H1 (cell line): ENCODE results near the gene TNS2. TPM values are rescaled to one million over a fixed set of nuclear protein-coding genes. Genes with fewer than 3 reads are reported as not detected.
A peak's percentile ranks its signal among the peaks of the same experiment; 100 is the strongest.

ENCODE experiments used
- CTCF ChIA-PET: fragments of 300-600 bp; sonication (Branson Sonifier 250); formaldehyde crosslinking; loops from one replicate; lab custom pipeline; 2021; ENCODE audit not compliant: partially characterized antibody; lab: Charles Lee
- POLR2A ChIA-PET: fragments of 300-600 bp; sonication (Branson Sonifier 250); formaldehyde crosslinking; loops from one replicate; lab custom pipeline; 2021; ENCODE audit warnings: inconsistent platforms; ENCODE audit not compliant: partially characterized antibody; lab: Charles Lee
- DNase-seq, 2 experiments: peaks; one replicate each; pipeline versions ENCODE4 v3.0.0 to v3.0.0-alpha.2; 2010 to 2022; ENCODE audit warnings: low spot score in 2 of 2, low read depth in 1 of 2, mixed read lengths in 1 of 2
- FAIRE-seq: peaks from 2 replicates; lab custom pipeline; 2011; peaks lifted over from hg19 to GRCh38; lab: Jason Lieb, UNC
- H2AFZ ChIP-seq: 2 replicates; pipeline ENCODE4 v1.8.1; 2012; ENCODE audit warnings: low read length, inconsistent platforms
- H2AK5ac ChIP-seq: 2 replicates; pipeline ENCODE4 v1.6.1; 2013; ENCODE audit warnings: low read depth, low read length
- H2BK120ac ChIP-seq: replicated peaks from 2 replicates; pipeline ENCODE3; 2013; ENCODE audit warnings: low read depth, low read length, inconsistent platforms
- H2BK12ac ChIP-seq: 2 replicates; pipeline ENCODE4 v1.6.1; 2013; ENCODE audit warnings: low read depth, low read length
- H2BK15ac ChIP-seq: 2 replicates; pipeline ENCODE4 v1.6.1; 2013; ENCODE audit warnings: low read length
- H2BK20ac ChIP-seq: 2 replicates; pipeline ENCODE4 v1.6.1; 2013; ENCODE audit warnings: low read length
- H2BK5ac ChIP-seq: 2 replicates; pipeline ENCODE4 v1.6.1; 2013; ENCODE audit warnings: low read depth, low read length
- H3K14ac ChIP-seq: 2 replicates; pipeline ENCODE4 v1.6.1; 2013; ENCODE audit warnings: inconsistent platforms; ENCODE audit not compliant: insufficient read length
- H3K18ac ChIP-seq: 2 replicates; pipeline ENCODE4 v1.6.1; 2013; ENCODE audit warnings: low read length; ENCODE audit errors: extremely low read depth
- H3K23ac ChIP-seq: 2 replicates; pipeline ENCODE4 v1.6.1; 2013; ENCODE audit warnings: inconsistent platforms; ENCODE audit not compliant: insufficient read length
- H3K23me2 ChIP-seq: 2 replicates; pipeline ENCODE4 v1.6.1; 2013; ENCODE audit warnings: low read depth, low read length
- H3K27ac ChIP-seq: 2 replicates; pipeline ENCODE4 v1.6.1; 2011; ENCODE audit warnings: low read depth, low read length, inconsistent platforms
- H3K27me3 ChIP-seq, 4 experiments: replicated peaks in 1 of 4; 1 replicate in 1 of 4; 2 replicates in 3 of 4; pipeline versions ENCODE4 v1.6.1 to v1.8.1; 2011 to 2013; ENCODE audit warnings: low read length in 3 of 4, mild to moderate bottlenecking in 3 of 4, inconsistent platforms in 2 of 4, mixed read lengths in 2 of 4, moderate library complexity in 1 of 4; ENCODE audit not compliant: control insufficient read depth in 3 of 4, insufficient read depth in 3 of 4; ENCODE audit errors: extremely low read depth in 1 of 4
- H3K36me3 ChIP-seq, 4 experiments: 2 replicates each; pipeline versions ENCODE4 v1.6.1 to v1.8.1; 2011 to 2013; ENCODE audit warnings: mild to moderate bottlenecking in 4 of 4, low read length in 3 of 4, moderate library complexity in 2 of 4, control low read depth in 1 of 4, inconsistent platforms in 1 of 4; ENCODE audit not compliant: insufficient read depth in 4 of 4, control insufficient read depth in 2 of 4
- H3K4ac ChIP-seq: replicated peaks from 2 replicates; pipeline ENCODE3; 2013; ENCODE audit warnings: low read length, low read depth, mixed read lengths, inconsistent platforms; ENCODE audit not compliant: insufficient read length
- H3K4me1 ChIP-seq, 4 experiments: replicated peaks in 1 of 4; 1 replicate in 1 of 4; 2 replicates in 3 of 4; pipeline versions ENCODE4 v1.6.1 to v1.8.1; 2011 to 2013; ENCODE audit warnings: low read length in 3 of 4, inconsistent platforms in 2 of 4, mixed read lengths in 1 of 4; ENCODE audit not compliant: insufficient read depth in 4 of 4, control insufficient read depth in 3 of 4
- H3K4me2 ChIP-seq, 2 experiments: 2 replicates each; pipeline versions ENCODE4 v1.6.1 to v1.8.1; 2011 to 2013; ENCODE audit warnings: low read depth in 2 of 2, low read length in 2 of 2, control low read depth in 1 of 2, inconsistent platforms in 1 of 2, mild to moderate bottlenecking in 1 of 2; ENCODE audit not compliant: insufficient read depth in 1 of 2
- H3K4me3 ChIP-seq, 4 experiments: fragments of 200-600, 300-600 bp in 1 of 4; sonication (generic), shearing (Covaris generic), sonication (Bioruptor Twin) in 1 of 4; 2 replicates each; pipeline versions ENCODE4 v1.5.1 to v1.8.1; 2011 to 2016; ENCODE audit warnings: low read length in 4 of 4, low read depth in 3 of 4, control low read depth in 2 of 4, inconsistent platforms in 2 of 4, mild to moderate bottlenecking in 2 of 4, mixed read lengths in 1 of 4, moderate library complexity in 1 of 4; ENCODE audit not compliant: insufficient read depth in 2 of 4; ENCODE audit errors: extremely low read depth in 1 of 4
- H3K56ac ChIP-seq: replicated peaks from 2 replicates; pipeline ENCODE3; 2013; ENCODE audit warnings: low read depth, mild to moderate bottlenecking, mixed read lengths, low read length, inconsistent platforms; ENCODE audit not compliant: insufficient read length
- H3K79me1 ChIP-seq: 2 replicates; pipeline ENCODE4 v1.6.1; 2013; ENCODE audit warnings: low read depth, low read length, control low read depth
- H3K79me2 ChIP-seq, 2 experiments: 2 replicates each; pipeline versions ENCODE4 v1.6.1 to v1.8.1; 2012 to 2013; ENCODE audit warnings: low read length in 2 of 2, mild to moderate bottlenecking in 2 of 2, inconsistent platforms in 1 of 2; ENCODE audit not compliant: insufficient read depth in 2 of 2, control insufficient read depth in 1 of 2
- H3K9ac ChIP-seq, 4 experiments: replicated peaks in 1 of 4; 1 replicate in 1 of 4; 2 replicates in 3 of 4; pipeline versions ENCODE4 v1.6.1 to v1.8.1; 2011 to 2013; ENCODE audit warnings: low read depth in 3 of 4, low read length in 3 of 4, control low read depth in 2 of 4, mild to moderate bottlenecking in 2 of 4, moderate library complexity in 2 of 4, inconsistent platforms in 1 of 4; ENCODE audit errors: extremely low read depth in 1 of 4
- H3K9me3 ChIP-seq, 2 experiments: 2 replicates each; pipeline versions ENCODE4 v1.6.1 to v1.8.1; 2012 to 2013; ENCODE audit warnings: mild to moderate bottlenecking in 2 of 2, moderate library complexity in 2 of 2, control low read depth in 1 of 2, inconsistent platforms in 1 of 2, low read depth in 1 of 2, low read length in 1 of 2, mixed read lengths in 1 of 2; ENCODE audit not compliant: insufficient read depth in 2 of 2
- H4K20me1 ChIP-seq, 2 experiments: replicated peaks in 1 of 2; 2 replicates each; pipeline versions ENCODE3 to v1.8.1; 2011 to 2013; ENCODE audit warnings: inconsistent platforms in 2 of 2, low read length in 2 of 2, mild to moderate bottlenecking in 1 of 2; ENCODE audit not compliant: insufficient read depth in 2 of 2, control insufficient read depth in 1 of 2
- H4K5ac ChIP-seq: 2 replicates; pipeline ENCODE4 v1.6.1; 2013; ENCODE audit warnings: low read length, low read depth, mixed read lengths, inconsistent platforms; ENCODE audit not compliant: insufficient read length
- H4K8ac ChIP-seq: 2 replicates; pipeline ENCODE4 v1.8.0; 2013; ENCODE audit warnings: mild to moderate bottlenecking, moderate library complexity, low read length, inconsistent platforms; ENCODE audit not compliant: insufficient read depth; ENCODE audit errors: extremely low read depth
- H4K91ac ChIP-seq: replicated peaks from 2 replicates; pipeline ENCODE3; 2013; ENCODE audit warnings: low read length, mixed read lengths, inconsistent platforms; ENCODE audit not compliant: insufficient read length
- ATF3 ChIP-seq: IDR thresholded peaks from 2 replicates; pipeline ENCODE4 v1.6.1; 2011; ENCODE audit warnings: low read depth, mild to moderate bottlenecking, low read length; ENCODE audit not compliant: insufficient read depth
- MAX ChIP-seq: IDR thresholded peaks from 2 replicates; pipeline ENCODE4 v1.6.1; 2012; ENCODE audit warnings: inconsistent platforms
- NANOG ChIP-seq: IDR thresholded peaks from 2 replicates; pipeline ENCODE4 v1.6.1; 2011; ENCODE audit warnings: low read length, low read depth, mild to moderate bottlenecking, inconsistent platforms; ENCODE audit not compliant: insufficient read depth, poor library complexity, severe bottlenecking
- SIRT6 ChIP-seq: IDR thresholded peaks from one replicate; pipeline ENCODE4 v1.7.1; 2012; ENCODE audit warnings: low read length, inconsistent platforms
- SRF ChIP-seq: IDR thresholded peaks from 2 replicates; pipeline ENCODE4 v1.6.1; 2011; ENCODE audit warnings: mild to moderate bottlenecking, low read depth, low read length, moderate library complexity
- SUZ12 ChIP-seq: fragments of 200-600 bp; sonication (generic); IDR thresholded peaks from 2 replicates; pipeline ENCODE4 v1.6.1; 2012; ENCODE audit warnings: mild to moderate bottlenecking, inconsistent platforms, low read length, moderate library complexity, mixed read lengths
- WGBS, 2 experiments: shearing (Covaris generic) in 1 of 2; methylation state at CpG; one replicate each; pipeline versions ENCODE4 v1.1.6 to v1.1.7; 2013 to 2015; ENCODE audit warnings: low lambda C conversion rate in 2 of 2, mixed read lengths in 2 of 2, inconsistent platforms in 1 of 2, low coverage in 1 of 2, missing lambda C conversion rate in 1 of 2; ENCODE audit not compliant: insufficient replicate concordance in 2 of 2, insufficient coverage in 1 of 2, insufficient read length in 1 of 2; ENCODE audit errors: extremely low coverage in 1 of 2, missing lambda C conversion rate in 1 of 2; 5-methylcytosine and 5-hydroxymethylcytosine counted together
- polyA plus RNA-seq, 7 experiments: library from polyadenylated mRNA; depleted of rRNA in 3 of 7; stranded (reverse) in 5 of 7; unstranded in 2 of 7; fragments of >200 nt in 5 of 7; fragments of 200-250 nt in 2 of 7; gene quantifications; 1 replicate in 5 of 7; 2 replicates in 1 of 7; 4 replicates in 1 of 7; pipeline versions ENCODE4 v1.2.1 to v1.2.3, GENCODE V29; 2011 to 2013; ENCODE audit warnings: missing spikeins in 2 of 7, mixed read lengths in 2 of 7
- total RNA-seq: library from RNA; stranded (reverse); fragmentation: NEBNext Ultra II Directional; extraction: Animal tissue kit (Norgen Biotek cat#: 25700); gene quantifications from 2 replicates; pipeline ENCODE4 v1.2.1, GENCODE V29; 2021
- TF ChIP-seq, protein P1 (sequence below): IDR thresholded peaks from 2 replicates; pipeline ENCODE4 v1.6.1; 2011; ENCODE audit warnings: low read length, improper control_type of control experiment
- TF ChIP-seq, protein P2 (sequence below), 3 experiments: IDR thresholded peaks; 1 replicate in 2 of 3; 2 replicates in 1 of 3; pipeline versions ENCODE4 v1.5.1 to v1.6.1; 2011; ENCODE audit warnings: low read length in 3 of 3, mild to moderate bottlenecking in 3 of 3, inconsistent platforms in 2 of 3, low read depth in 1 of 3, moderate library complexity in 1 of 3; ENCODE audit not compliant: insufficient read depth in 1 of 3; ENCODE audit errors: control extremely low read depth in 1 of 3

The TNS2 gene
- total and polyA plus RNA-seq, 2 of the 8 experiments (the other 6 are each of a cell fraction or from before 2014, with no cell fraction given), result 2.8 to 4.7 TPM

DNA sequence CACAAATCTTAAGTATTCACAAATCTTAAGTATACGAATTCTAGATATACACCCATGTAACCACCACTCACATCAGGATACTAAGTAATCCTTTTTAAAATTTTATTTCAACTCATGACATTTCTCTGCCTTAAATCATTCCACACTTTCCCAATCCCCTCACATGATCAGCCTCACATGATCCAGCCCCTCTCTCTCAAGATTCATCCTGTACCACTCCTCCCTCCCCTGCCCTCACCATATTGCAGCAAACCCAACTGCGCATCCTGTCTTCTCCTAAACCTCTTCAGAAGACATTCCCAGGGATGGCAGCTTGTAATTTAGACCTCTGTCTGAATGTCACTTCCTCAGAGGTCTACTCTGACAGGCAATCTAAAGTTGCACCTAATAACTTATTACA is 45.3 kb upstream of the TNS2 start:
- H2AK5ac ChIP-seq, result 0 out of 2 replicates have a peak overlapping the region, but pooled peaks have one; percentile 95
- WGBS, 2 experiments, result 63% methylated on average over 2 of the region's 2 CpGs; no CpG with 5 or more reads in 1 of the 2 experiments
- H3K4me3 ChIP-seq, result peak overlapping the region; percentile 15 to 87 (median 44); a peak in 4 of 8 replicates
- peaks cover 0 to 12% (median 6%) of the 10 kb centered on the region in 4 experiments; a peak in 4 of 7 replicates for H3K4me1 ChIP-seq
- no peak overlapping the region for H3K9ac ChIP-seq
- no peaks in the 10 kb centered on the region for H3K27me3 ChIP-seq
- peaks cover 0 to 15% (median 1%) of the 10 kb centered on the region in 4 experiments; a peak in 2 of 8 replicates for H3K36me3 ChIP-seq
- no peak overlapping the region for H3K27ac ChIP-seq
- peak overlapping the region; percentile 30 for H3K4ac ChIP-seq
- H2BK15ac ChIP-seq, result 0 out of 2 replicates have a peak overlapping the region, but pooled peaks have one; percentile 46
- H3K4me2 ChIP-seq, result peak overlapping the region; percentile 71 to 79
- H2BK12ac ChIP-seq, result peak overlapping the region; percentile 87
- no peak overlapping the region; the same call in none of the 2 replicates for H3K18ac ChIP-seq
- no peak overlapping the region for H2BK120ac ChIP-seq
- no peaks in the 10 kb centered on the region for H3K79me1 ChIP-seq
- ChIA-PET CTCF (no interaction called here), POLR2A (interaction anchor here (2.0 to 15.4 kb wide), 4 partner anchors 11 to 125 kb away, joined by 8 to 711 read pairs (median 46); partner anchors contain the start of genes KRT8 and TNS2)
- peaks cover 25 to 35% of the 10 kb centered on the region in 2 experiments for H3K79me2 ChIP-seq
- H3K23ac ChIP-seq, result no peak overlapping the region
- no peak overlapping the region for H2AFZ ChIP-seq
- no peak for FAIRE-seq
- peaks cover 3 to 5% of the 10 kb centered on the region in 2 experiments for H4K20me1 ChIP-seq
- no peak overlapping the region for H3K14ac ChIP-seq
- no peak overlapping the region for H4K91ac ChIP-seq
- H3K9me3 ChIP-seq, result no peaks in the 10 kb centered on the region
- peaks cover 10% of the 10 kb centered on the region; the same call in 1 of the 2 replicates for H3K23me2 ChIP-seq
- H2BK20ac ChIP-seq, result no peak overlapping the region
- H4K8ac ChIP-seq, result no peak overlapping the region
- H2BK5ac ChIP-seq, result peak overlapping the region; percentile 83; the same call in 1 of the 2 replicates
- H4K5ac ChIP-seq, result no peak overlapping the region
- H3K56ac ChIP-seq, result no peak overlapping the region
- DNase-seq, result no peak
- TF ChIP-seq ATF3 (peak; percentile 77), SIRT6 (no peak), MAX (no peak), NANOG (no peak), SUZ12 (no peak), SRF (no peak)
- TF ChIP-seq, protein P1, sequence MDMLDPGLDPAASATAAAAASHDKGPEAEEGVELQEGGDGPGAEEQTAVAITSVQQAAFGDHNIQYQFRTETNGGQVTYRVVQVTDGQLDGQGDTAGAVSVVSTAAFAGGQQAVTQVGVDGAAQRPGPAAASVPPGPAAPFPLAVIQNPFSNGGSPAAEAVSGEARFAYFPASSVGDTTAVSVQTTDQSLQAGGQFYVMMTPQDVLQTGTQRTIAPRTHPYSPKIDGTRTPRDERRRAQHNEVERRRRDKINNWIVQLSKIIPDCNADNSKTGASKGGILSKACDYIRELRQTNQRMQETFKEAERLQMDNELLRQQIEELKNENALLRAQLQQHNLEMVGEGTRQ, result peak; percentile 89
- TF ChIP-seq, protein P2, sequence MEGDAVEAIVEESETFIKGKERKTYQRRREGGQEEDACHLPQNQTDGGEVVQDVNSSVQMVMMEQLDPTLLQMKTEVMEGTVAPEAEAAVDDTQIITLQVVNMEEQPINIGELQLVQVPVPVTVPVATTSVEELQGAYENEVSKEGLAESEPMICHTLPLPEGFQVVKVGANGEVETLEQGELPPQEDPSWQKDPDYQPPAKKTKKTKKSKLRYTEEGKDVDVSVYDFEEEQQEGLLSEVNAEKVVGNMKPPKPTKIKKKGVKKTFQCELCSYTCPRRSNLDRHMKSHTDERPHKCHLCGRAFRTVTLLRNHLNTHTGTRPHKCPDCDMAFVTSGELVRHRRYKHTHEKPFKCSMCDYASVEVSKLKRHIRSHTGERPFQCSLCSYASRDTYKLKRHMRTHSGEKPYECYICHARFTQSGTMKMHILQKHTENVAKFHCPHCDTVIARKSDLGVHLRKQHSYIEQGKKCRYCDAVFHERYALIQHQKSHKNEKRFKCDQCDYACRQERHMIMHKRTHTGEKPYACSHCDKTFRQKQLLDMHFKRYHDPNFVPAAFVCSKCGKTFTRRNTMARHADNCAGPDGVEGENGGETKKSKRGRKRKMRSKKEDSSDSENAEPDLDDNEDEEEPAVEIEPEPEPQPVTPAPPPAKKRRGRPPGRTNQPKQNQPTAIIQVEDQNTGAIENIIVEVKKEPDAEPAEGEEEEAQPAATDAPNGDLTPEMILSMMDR (IDR thresholded peaks at IDR 0.05; ENCODE audit: control extremely low read depth in 1 of 3, insufficient read depth in 1 of 3, low read depth in 1 of 3, low read length in 3 of 3), result no peak
